H1 (cell line): ENCODE results near the gene ZPBP2. TPM values are rescaled to one million over a fixed set of nuclear protein-coding genes. Genes with fewer than 3 reads are reported as not detected.

Experiments
- ATF2 ChIP-seq: IDR thresholded peaks from 2 replicates; pipeline ENCODE4 v1.6.1; 2012; ENCODE audit warnings: low read length, inconsistent platforms
- CHD7 ChIP-seq: fragments of 300-600 bp; sonication (generic); IDR thresholded peaks from 2 replicates; pipeline ENCODE4 v1.7.1; 2012; ENCODE audit warnings: low read length, moderate library complexity, mild to moderate bottlenecking, inconsistent platforms; ENCODE audit not compliant: insufficient replicate concordance
- GTF2F1 ChIP-seq: IDR thresholded peaks from 2 replicates; pipeline ENCODE4 v1.6.1; 2012; ENCODE audit warnings: low read depth, low read length, improper control_type of control experiment, borderline replicate concordance
- HDAC2 ChIP-seq, 2 experiments: fragments of 300-600 bp in 1 of 2; sonication (generic) in 1 of 2; IDR thresholded peaks; 2 replicates each; pipeline ENCODE4 v1.6.1; 2011 to 2012; ENCODE audit warnings: low read depth in 2 of 2, low read length in 2 of 2, mild to moderate bottlenecking in 2 of 2, moderate library complexity in 2 of 2, borderline replicate concordance in 1 of 2, inconsistent platforms in 1 of 2
- polyA plus RNA-seq, 7 experiments: library from polyadenylated mRNA; depleted of rRNA in 3 of 7; stranded (reverse) in 5 of 7; unstranded in 2 of 7; fragments of >200 nt in 5 of 7; fragments of 200-250 nt in 2 of 7; gene quantifications; 1 replicate in 5 of 7; 2 replicates in 1 of 7; 4 replicates in 1 of 7; pipeline versions ENCODE4 v1.2.1 to v1.2.3, GENCODE V29; 2011 to 2013; ENCODE audit warnings: missing spikeins in 2 of 7, mixed read lengths in 2 of 7
- total RNA-seq: library from RNA; stranded (reverse); fragmentation: NEBNext Ultra II Directional; extraction: Animal tissue kit (Norgen Biotek cat#: 25700); gene quantifications from 2 replicates; pipeline ENCODE4 v1.2.1, GENCODE V29; 2021

Gene ZPBP2
- total and polyA plus RNA-seq, 2 of the 8 experiments (the other 6 are each of a cell fraction or from before 2014, with no cell fraction given), result not detected

- TF ChIP-seq GTF2F1 (no peak), HDAC2 (IDR thresholded peaks at IDR 0.05; ENCODE audit: borderline replicate concordance in 1 of 2, low read depth in 2 of 2, low read length in 2 of 2) (no peak), ATF2 (no peak), CHD7 (no peak)
Measured at GRCh38 chr17:39854909-39855308, 13.1 kb upstream of the ZPBP2 start (continued).
